Panc1 (cell line): ENCODE data around the gene DEPDC1.

Experiments
- POLR2AphosphoS5 ChIP-seq: IDR thresholded peaks from 2 replicates; pipeline ENCODE4 v1.6.1; 2012; ENCODE audit warnings: mild to moderate bottlenecking, low read depth, low read length, moderate library complexity
- TCF7L2 ChIP-seq: IDR thresholded peaks from 2 replicates; pipeline ENCODE4 v1.6.1; 2011; ENCODE audit warnings: mild to moderate bottlenecking, low read depth, low read length, inconsistent platforms
- TF ChIP-seq, protein P1 (sequence below): fragments of 450-650 bp; IDR thresholded peaks from 2 replicates; pipeline ENCODE4 v1.5.1; 2017; ENCODE audit warnings: mild to moderate bottlenecking

- TF ChIP-seq POLR2AphosphoS5 = no peak
- TF ChIP-seq, protein P1, sequence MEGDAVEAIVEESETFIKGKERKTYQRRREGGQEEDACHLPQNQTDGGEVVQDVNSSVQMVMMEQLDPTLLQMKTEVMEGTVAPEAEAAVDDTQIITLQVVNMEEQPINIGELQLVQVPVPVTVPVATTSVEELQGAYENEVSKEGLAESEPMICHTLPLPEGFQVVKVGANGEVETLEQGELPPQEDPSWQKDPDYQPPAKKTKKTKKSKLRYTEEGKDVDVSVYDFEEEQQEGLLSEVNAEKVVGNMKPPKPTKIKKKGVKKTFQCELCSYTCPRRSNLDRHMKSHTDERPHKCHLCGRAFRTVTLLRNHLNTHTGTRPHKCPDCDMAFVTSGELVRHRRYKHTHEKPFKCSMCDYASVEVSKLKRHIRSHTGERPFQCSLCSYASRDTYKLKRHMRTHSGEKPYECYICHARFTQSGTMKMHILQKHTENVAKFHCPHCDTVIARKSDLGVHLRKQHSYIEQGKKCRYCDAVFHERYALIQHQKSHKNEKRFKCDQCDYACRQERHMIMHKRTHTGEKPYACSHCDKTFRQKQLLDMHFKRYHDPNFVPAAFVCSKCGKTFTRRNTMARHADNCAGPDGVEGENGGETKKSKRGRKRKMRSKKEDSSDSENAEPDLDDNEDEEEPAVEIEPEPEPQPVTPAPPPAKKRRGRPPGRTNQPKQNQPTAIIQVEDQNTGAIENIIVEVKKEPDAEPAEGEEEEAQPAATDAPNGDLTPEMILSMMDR = no peak
- no peak for TF ChIP-seq TCF7L2
Measured at GRCh38 chr1:68495968-68496679, 758 bp downstream of the DEPDC1 start.
